ENCODE results near the gene PLSCR4.

DNA sequence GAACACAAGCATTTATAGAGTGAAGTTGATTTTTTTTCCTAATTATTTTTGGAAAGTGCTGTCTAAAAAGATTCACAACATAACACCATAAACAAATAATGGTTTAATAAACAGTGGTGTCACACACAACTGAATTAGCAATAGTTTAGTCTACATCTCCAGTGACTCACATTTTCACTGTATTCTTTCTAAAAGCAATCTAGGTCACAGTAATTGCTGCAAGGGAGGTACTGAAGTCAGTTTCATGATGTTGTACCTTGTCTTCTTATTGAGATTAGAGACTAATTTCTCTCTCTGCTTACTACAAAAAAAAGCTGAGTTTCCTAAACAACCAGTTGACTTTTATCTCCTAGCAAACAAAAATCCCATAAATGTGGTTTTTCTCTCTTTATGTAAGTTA is 29.6 kb downstream of the PLSCR4 start:
- TF ChIP-seq POLR2A (IDR thresholded peaks at IDR 0.05) (no peak), CTCF (IDR thresholded peaks at IDR 0.05) (no peak)
